ENCODE measurements around the gene ARMH4.

The ARMH4 gene

GRCh38 chr14:58002618-58003017 lies 149.4 kb downstream of the ARMH4 start:
- in situ Hi-C loops (cut with HindIII; ENCODE audit: low sequenced_read_pairs): no loop called here
- no peak overlapping the region for H3K4me3 ChIP-seq (ENCODE audit: low read depth, low read length)
- DNase-seq (ENCODE audit: low read depth, low spot score): no peak
- TF ChIP-seq CTCF (IDR thresholded peaks at IDR 0.05; ENCODE audit: low read depth, low read length): no peak

- TF ChIP-seq CTCF (IDR thresholded peaks at IDR 0.05; ENCODE audit: low read depth, low read length): no peak
- H3K4me3 ChIP-seq (ENCODE audit: low read depth, low read length): no peak overlapping the region
- in situ Hi-C loops (cut with HindIII; ENCODE audit: low sequenced_read_pairs): no loop called here
- no peak for DNase-seq (ENCODE audit: low read depth, low spot score)
These were observed 152.0 kb downstream of the ARMH4 start for GRCh38 chr14:57999979-58000378.

GRCh38 chr14:57999471-57999870 lies 152.5 kb downstream of the ARMH4 start:
- in situ Hi-C loops (cut with HindIII; ENCODE audit: low sequenced_read_pairs): no loop called here
- TF ChIP-seq CTCF (IDR thresholded peaks at IDR 0.05; ENCODE audit: low read depth, low read length): no peak
- no peak overlapping the region for H3K4me3 ChIP-seq (ENCODE audit: low read depth, low read length)
- DNase-seq (ENCODE audit: low read depth, low spot score): no peak

- TF ChIP-seq CTCF (IDR thresholded peaks at IDR 0.05; ENCODE audit: low read depth, low read length): no peak
- in situ Hi-C loops (cut with HindIII; ENCODE audit: low sequenced_read_pairs): no loop called here
These were observed 153.2 kb downstream of the ARMH4 start for GRCh38 chr14:57998766-57999165.

GRCh38 chr14:57991353-57991752 lies 160.7 kb downstream of the ARMH4 start:
- in situ Hi-C loops (cut with HindIII; ENCODE audit: low sequenced_read_pairs): no loop called here
- H3K4me3 ChIP-seq (ENCODE audit: low read depth, low read length): no peak overlapping the region
- DNase-seq (ENCODE audit: low read depth, low spot score): no peak
- TF ChIP-seq CTCF (IDR thresholded peaks at IDR 0.05; ENCODE audit: low read depth, low read length): no peak

More at GRCh38 chr14:57998766-57999165, 153.2 kb downstream of the ARMH4 start:
- H3K4me3 ChIP-seq (ENCODE audit: low read depth, low read length): no peak overlapping the region
- DNase-seq (ENCODE audit: low read depth, low spot score): no peak

GRCh38 chr14:57988445-57988844 lies 163.6 kb downstream of the ARMH4 start:
- no peak for TF ChIP-seq CTCF (IDR thresholded peaks at IDR 0.05; ENCODE audit: low read depth, low read length)
- no peak overlapping the region for H3K4me3 ChIP-seq (ENCODE audit: low read depth, low read length)
- no peak for DNase-seq (ENCODE audit: low read depth, low spot score)
- in situ Hi-C loops (cut with HindIII; ENCODE audit: low sequenced_read_pairs): no loop called here
